ENCODE results near the gene RBBP7. TPM values are rescaled to one million over a fixed set of nuclear protein-coding genes. Genes with fewer than 3 reads are reported as not detected.

The RBBP7 gene
- total and polyA plus RNA-seq, 2 of the 8 experiments (the other 6 are each of a cell fraction or from before 2014, with no cell fraction given): 107 to 138 TPM

- Histone ChIP-seq H2BK15ac (ENCODE audit: low read length) (no peak overlapping the region), H4K91ac (replicated peaks; ENCODE audit: insufficient read length, low read length) (no peak overlapping the region), H3K14ac (ENCODE audit: insufficient read length) (no peak overlapping the region), H2AFZ (ENCODE audit: low read length) (no peak overlapping the region), H2BK20ac (ENCODE audit: low read length) (no peak overlapping the region), H4K5ac (ENCODE audit: insufficient read length, low read depth, low read length) (no peak overlapping the region), H2BK5ac (ENCODE audit: low read depth, low read length) (no peak overlapping the region), H2BK12ac (ENCODE audit: low read depth, low read length) (no peak overlapping the region), H2BK120ac (replicated peaks; ENCODE audit: low read depth, low read length) (no peak overlapping the region), H3K36me3 (ENCODE audit: control insufficient read depth in 2 of 4, insufficient read depth in 4 of 4, low read length in 3 of 4) (peaks cover 2 to 72% (median 39%) of the 10 kb centered on the region in 4 experiments; a peak in 6 of 8 replicates), H3K79me1 (ENCODE audit: low read depth, low read length) (peaks cover 2% of the 10 kb centered on the region; the same call in 1 of the 2 replicates), H3K4ac (replicated peaks; ENCODE audit: insufficient read length, low read depth, low read length) (no peak overlapping the region), H4K20me1 (replicated peaks in 1 of 2; ENCODE audit: control insufficient read depth in 1 of 2, insufficient read depth in 2 of 2, low read length in 2 of 2) (peaks cover 0 to 8% of the 10 kb centered on the region in 2 experiments), H3K18ac (ENCODE audit: extremely low read depth, low read length) (no peak overlapping the region), H3K9ac (replicated peaks in 1 of 4; ENCODE audit: extremely low read depth in 1 of 4, low read depth in 3 of 4, low read length in 3 of 4) (no peak overlapping the region), H3K79me2 (ENCODE audit: control insufficient read depth in 1 of 2, insufficient read depth in 2 of 2, low read length in 2 of 2) (peaks cover 0 to 40% of the 10 kb centered on the region in 2 experiments; a peak in 2 of 4 replicates), H4K8ac (ENCODE audit: extremely low read depth, insufficient read depth, low read length) (no peak overlapping the region), H3K4me3 (ENCODE audit: extremely low read depth in 1 of 4, insufficient read depth in 2 of 4, low read depth in 3 of 4, low read length in 4 of 4) (no peak overlapping the region), H3K56ac (replicated peaks; ENCODE audit: insufficient read length, low read depth, low read length) (no peak overlapping the region), H3K23ac (ENCODE audit: insufficient read length) (no peak overlapping the region), H2AK5ac (ENCODE audit: low read depth, low read length) (no peak overlapping the region), H3K9me3 (ENCODE audit: insufficient read depth in 2 of 2, low read depth in 1 of 2, low read length in 1 of 2) (no peaks in the 10 kb centered on the region), H3K4me2 (ENCODE audit: insufficient read depth in 1 of 2, low read depth in 2 of 2, low read length in 2 of 2) (no peak overlapping the region), H3K4me1 (replicated peaks in 1 of 4; ENCODE audit: control insufficient read depth in 3 of 4, insufficient read depth in 4 of 4, low read length in 3 of 4) (no peaks in the 10 kb centered on the region), H3K27me3 (replicated peaks in 1 of 4; ENCODE audit: control insufficient read depth in 3 of 4, extremely low read depth in 1 of 4, insufficient read depth in 3 of 4, low read length in 3 of 4) (no peaks in the 10 kb centered on the region), H3K27ac (ENCODE audit: low read depth, low read length) (no peak overlapping the region), H3K23me2 (ENCODE audit: low read depth, low read length) (no peaks in the 10 kb centered on the region)
- CTCF ChIA-PET (ENCODE audit: partially characterized antibody): interaction anchor here (0.6 to 1.8 kb wide), 3 partner anchors 17 to 29 kb away, joined by 3 to 5 read pairs (median 3); no protein-coding TSS in a partner anchor
- 90% methylated on average over 1 of the region's 5 CpGs; no CpG with 5 or more reads in 1 of the 2 experiments for WGBS, 2 experiments (ENCODE audit: extremely low coverage in 1 of 2, insufficient coverage in 1 of 2, insufficient read length in 1 of 2, insufficient replicate concordance in 2 of 2, low coverage in 1 of 2, low lambda C conversion rate in 2 of 2, missing lambda C conversion rate in 1 of 2)
- DNase-seq (ENCODE audit: low read depth in 1 of 2, low spot score in 2 of 2): no peak
- no peak for FAIRE-seq
- POLR2A ChIA-PET (ENCODE audit: partially characterized antibody): interaction anchor here (0.7 to 1.5 kb wide), 6 partner anchors 9 to 16 kb away, joined by 3 to 5 read pairs (median 3); no protein-coding TSS in a partner anchor
- TF ChIP-seq CBX8 (IDR thresholded peaks at IDR 0.05; ENCODE audit: borderline replicate concordance, low read depth, low read length) (no peak), EZH2 (IDR thresholded peaks at IDR 0.05; ENCODE audit: low read depth, low read length, severe bottlenecking) (no peak), GTF2F1 (IDR thresholded peaks at IDR 0.05; ENCODE audit: borderline replicate concordance, low read depth, low read length) (no peak), PHF8 (conservative IDR thresholded peaks at IDR 0.05; ENCODE audit: low read depth, low read length) (no peak), KDM1A (IDR thresholded peaks at IDR 0.05; ENCODE audit: borderline replicate concordance, low read length) (no peak), BRCA1 (IDR thresholded peaks at IDR 0.05; ENCODE audit: low read depth, low read length) (no peak), GABPA (IDR thresholded peaks at IDR 0.05; ENCODE audit: borderline replicate concordance, insufficient read depth, low read length) (no peak), CREB1 (IDR thresholded peaks at IDR 0.05) (no peak), SIN3A (conservative IDR thresholded peaks at IDR 0.05 in 1 of 2, IDR thresholded peaks at IDR 0.05 in 1 of 2; ENCODE audit: low read depth in 1 of 2, low read length in 2 of 2) (no peak), CTBP2 (IDR thresholded peaks at IDR 0.05; ENCODE audit: borderline replicate concordance, insufficient read depth, insufficient read length, low read length) (no peak), TCF12 (IDR thresholded peaks at IDR 0.05; ENCODE audit: low read depth, low read length) (no peak), MAX (IDR thresholded peaks at IDR 0.05) (no peak)
Observed at GRCh38 chrX:16855363-16856075, 14.6 kb downstream of the RBBP7 start.

Data from H1 (cell line).